Activated naive CD8-positive, alpha-beta T cell treated with anti-CD3 and anti-CD28 coated beads, Interleukin-2, amount 10 ng/mL, durations not matched to agents 7 days and 5 days (primary cell): Measurements from ENCODE around the gene NR6A1. TPM values are rescaled to one million over a fixed set of nuclear protein-coding genes. Genes with fewer than 3 reads are reported as not detected.

Experiments used
- ATAC-seq: fragments of 150-1000 bp; cut with Tn5 transposase; one replicate; pipeline ENCODE4 v1.10.0; 2021; ENCODE audit warnings: low read depth, moderate library complexity
- POLR2A ChIA-PET: fragments of 350-600 bp; sonication (Branson Sonifier 250); formaldehyde crosslinking; loops from one replicate; lab custom pipeline; 2021; ENCODE audit warnings: antibody characterized with exemption; lab: Charles Lee
- DNase-seq: peaks from one replicate; pipeline ENCODE4 v3.0.0; 2021
- H3K27ac Mint-ChIP-seq: one replicate; pipeline ENCODE4 v1.8.0; 2022; ENCODE audit warnings: mild to moderate bottlenecking, mixed read lengths
- H3K27me3 Mint-ChIP-seq: one replicate; pipeline ENCODE4 v1.8.0; 2022; ENCODE audit warnings: mild to moderate bottlenecking, moderate library complexity, mixed read lengths
- H3K36me3 Mint-ChIP-seq: one replicate; pipeline ENCODE4 v1.8.0; 2021; ENCODE audit warnings: mild to moderate bottlenecking, mixed read lengths
- H3K4me1 Mint-ChIP-seq: one replicate; pipeline ENCODE4 v1.8.0; 2021; ENCODE audit warnings: mixed read lengths
- H3K4me3 Mint-ChIP-seq: one replicate; pipeline ENCODE4 v1.8.0; 2022; ENCODE audit warnings: mild to moderate bottlenecking, moderate library complexity, mixed read lengths
- H3K9me3 Mint-ChIP-seq: one replicate; pipeline ENCODE4 v1.8.0; 2021; ENCODE audit warnings: mixed read lengths
- total RNA-seq, 2 experiments: library from RNA; stranded (reverse); gene quantifications; one replicate each; pipeline ENCODE4 v1.2.3, GENCODE V29; 2021

The NR6A1 gene
- total RNA-seq, 2 experiments from 2014 or later, result 0.06 to 0.11 TPM

DNA sequence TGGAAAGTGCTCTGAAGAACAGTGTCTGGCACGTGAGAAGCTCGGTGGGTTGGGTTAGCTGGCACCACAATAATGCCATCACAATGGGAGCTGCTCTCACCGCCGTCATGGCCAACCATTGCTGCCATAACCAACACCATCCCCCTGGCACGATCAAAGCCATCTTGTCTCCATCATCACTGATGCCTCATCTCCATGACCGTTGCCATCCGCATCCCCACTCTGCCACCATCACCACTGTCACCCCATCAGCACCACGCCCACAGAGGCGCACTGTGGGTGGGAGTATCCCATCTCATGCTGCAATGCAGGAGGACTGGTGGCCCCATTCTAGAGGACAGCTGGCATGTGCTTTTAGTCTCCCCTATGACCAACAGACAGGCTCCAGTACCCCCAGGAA, 287.6 kb downstream of the NR6A1 start:
- Mint-ChIP-seq H3K27ac (no peak overlapping the region), H3K4me3 (no peak overlapping the region), H3K4me1 (no peaks in the 10 kb centered on the region), H3K36me3 (no peaks in the 10 kb centered on the region), H3K27me3 (peaks cover 6% of the 10 kb centered on the region), H3K9me3 (no peaks in the 10 kb centered on the region)
- DNase-seq (no peak), ATAC-seq (no peak)
- POLR2A ChIA-PET, result no interaction called here

DNA sequence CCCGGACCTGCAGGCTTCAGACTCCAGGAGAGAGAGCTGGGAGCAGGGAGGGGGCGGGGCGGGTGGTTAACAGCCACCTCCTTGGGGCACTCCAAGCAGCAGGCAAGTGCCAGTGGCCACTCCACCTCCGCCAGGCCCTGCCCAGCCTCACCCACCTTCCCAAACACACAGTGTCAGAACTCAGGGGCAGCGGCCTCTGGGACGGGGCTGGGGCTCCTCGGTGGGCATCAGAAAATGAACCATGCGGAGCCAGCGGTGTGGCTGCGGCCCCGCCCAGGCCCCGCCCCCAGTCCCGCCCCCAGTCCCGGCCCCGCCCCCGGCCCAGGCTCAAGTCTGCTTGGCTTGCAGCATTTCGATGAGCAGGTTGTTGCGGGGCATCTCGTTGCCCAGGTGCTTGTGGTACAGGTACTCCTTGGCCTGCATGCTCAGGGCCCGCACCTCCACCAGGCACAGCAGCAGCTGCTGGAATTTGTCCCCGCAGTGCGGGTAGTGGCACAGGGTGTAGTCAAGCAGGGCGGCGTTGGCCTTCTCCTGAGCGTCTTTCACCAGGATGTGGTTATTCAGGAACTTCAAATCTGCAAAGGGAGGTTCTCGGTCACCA, 288.6 kb downstream of the NR6A1 start:
- DNase-seq (no peak), ATAC-seq (no peak)
- Mint-ChIP-seq H3K36me3 (no peaks in the 10 kb centered on the region), H3K4me3 (no peak overlapping the region), H3K9me3 (no peaks in the 10 kb centered on the region), H3K27me3 (peaks cover 11% of the 10 kb centered on the region), H3K4me1 (no peaks in the 10 kb centered on the region), H3K27ac (no peak overlapping the region)
- POLR2A ChIA-PET, result no interaction called here

DNA sequence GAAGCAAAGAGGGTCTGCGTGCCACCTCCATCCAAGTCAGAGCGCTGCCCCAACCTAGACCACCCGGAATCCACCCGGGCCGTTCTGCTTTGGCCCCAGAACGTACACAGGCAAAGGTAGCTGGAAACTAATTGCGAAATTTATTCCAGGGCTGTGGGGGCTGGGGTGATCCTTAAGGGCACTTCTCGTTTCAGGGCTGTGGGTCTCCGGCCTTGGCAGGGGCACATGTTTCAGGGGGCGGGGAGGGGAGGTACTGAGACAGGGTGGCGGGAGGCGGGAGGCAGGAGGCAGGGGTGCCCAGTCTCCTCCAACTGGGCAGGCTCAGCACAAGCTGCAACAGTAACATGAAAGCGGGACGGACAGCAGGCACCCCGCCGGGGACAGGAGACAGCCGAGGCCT, 290.0 kb downstream of the NR6A1 start:
- Mint-ChIP-seq H3K36me3 (no peaks in the 10 kb centered on the region), H3K4me3 (no peak overlapping the region), H3K9me3 (no peaks in the 10 kb centered on the region), H3K27ac (no peak overlapping the region), H3K27me3 (peaks cover 16% of the 10 kb centered on the region), H3K4me1 (no peaks in the 10 kb centered on the region)
- POLR2A ChIA-PET, result no interaction called here
- ATAC-seq, result no peak
- no peak for DNase-seq

DNA sequence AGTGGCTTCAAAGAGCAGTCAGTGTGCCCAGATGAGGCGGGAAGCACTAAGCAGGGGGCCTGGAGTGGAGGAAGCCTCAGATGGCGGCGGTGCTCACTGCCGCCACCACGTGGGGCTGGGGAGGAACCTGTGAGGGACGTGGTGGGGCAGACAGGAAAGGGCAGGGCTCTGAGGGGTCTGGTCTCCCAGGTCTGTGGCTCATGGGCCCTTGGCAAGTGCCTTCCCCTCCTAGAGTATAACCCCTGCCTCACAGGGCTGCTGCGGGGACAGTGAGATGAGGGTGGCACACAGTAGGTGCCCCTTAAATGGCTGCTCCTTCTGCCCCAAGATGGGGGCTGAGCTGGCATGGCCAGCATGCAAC, 290.5 kb downstream of the NR6A1 start:
- ATAC-seq, result no peak
- POLR2A ChIA-PET, result no interaction called here
- H3K27me3 Mint-ChIP-seq, result peaks cover 16% of the 10 kb centered on the region
- no peak overlapping the region for H3K27ac Mint-ChIP-seq
- no peaks in the 10 kb centered on the region for H3K9me3 Mint-ChIP-seq
- no peak for DNase-seq
- no peak overlapping the region for H3K4me3 Mint-ChIP-seq
- no peaks in the 10 kb centered on the region for H3K4me1 Mint-ChIP-seq
- no peaks in the 10 kb centered on the region for H3K36me3 Mint-ChIP-seq

DNA sequence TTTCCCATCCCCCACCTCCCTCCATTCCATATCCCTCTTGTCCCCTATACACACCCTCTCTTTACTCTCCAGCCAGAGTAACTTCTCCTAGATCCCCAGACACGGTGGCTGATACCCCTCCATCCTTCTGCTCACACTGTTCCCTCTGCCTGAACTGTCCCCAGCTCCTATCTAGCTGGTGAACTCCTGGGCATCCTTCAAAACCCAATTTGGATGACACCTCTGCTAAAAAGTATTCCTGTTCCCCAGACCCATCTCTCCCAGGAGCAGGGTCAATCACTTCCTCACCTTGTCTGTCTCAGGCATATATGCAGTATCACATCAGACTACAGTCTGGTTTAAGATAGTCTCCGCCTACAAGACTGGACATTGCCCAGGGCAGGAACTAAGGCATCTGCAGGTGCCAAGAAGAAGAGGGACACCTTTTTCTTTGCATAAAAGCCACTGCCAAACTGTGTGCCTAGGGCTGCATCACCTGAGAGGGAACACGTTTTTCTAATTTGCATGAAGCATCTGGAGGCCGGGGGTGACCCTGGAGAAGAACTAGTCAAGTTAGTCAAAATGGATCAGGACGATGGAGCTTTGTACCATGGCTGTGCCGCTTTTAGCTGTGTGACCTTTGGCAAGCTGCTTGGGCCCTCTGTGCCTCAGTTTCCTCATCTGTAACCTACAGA, 291.0 kb downstream of the NR6A1 start:
- POLR2A ChIA-PET, result no interaction called here
- no peaks in the 10 kb centered on the region for H3K9me3 Mint-ChIP-seq
- ATAC-seq, result no peak

DNA sequence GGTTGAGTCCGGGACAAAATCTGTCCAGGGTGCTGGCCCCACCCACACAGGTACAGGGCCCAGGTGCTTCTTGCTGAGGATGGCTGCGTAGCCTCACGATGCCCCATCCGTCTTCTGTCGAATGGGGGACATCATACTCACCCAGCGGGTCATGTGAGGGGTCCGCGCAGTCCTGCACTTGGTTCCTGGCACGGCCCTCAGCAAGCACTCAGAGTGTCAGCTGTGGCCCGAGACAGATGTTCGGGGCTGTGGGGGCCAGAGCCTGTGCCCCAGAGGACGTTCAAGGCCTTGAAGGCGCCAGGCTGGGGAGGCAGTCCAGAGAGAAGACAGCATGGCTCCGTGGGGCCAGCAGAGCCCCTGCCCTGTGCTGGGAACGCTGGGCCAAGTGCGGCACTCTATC, 291.7 kb downstream of the NR6A1 start:
- Mint-ChIP-seq H3K27me3 (peaks cover 16% of the 10 kb centered on the region), H3K27ac (no peak overlapping the region), H3K4me1 (no peaks in the 10 kb centered on the region), H3K36me3 (no peaks in the 10 kb centered on the region), H3K4me3 (no peak overlapping the region), H3K9me3 (no peaks in the 10 kb centered on the region)
- ATAC-seq (no peak), DNase-seq (no peak)
- POLR2A ChIA-PET, result no interaction called here

More for the DNA sequence above, 291.0 kb downstream of the NR6A1 start:
- Mint-ChIP-seq H3K27me3 (peaks cover 16% of the 10 kb centered on the region), H3K27ac (no peak overlapping the region), H3K36me3 (no peaks in the 10 kb centered on the region), H3K4me3 (no peak overlapping the region), H3K4me1 (no peaks in the 10 kb centered on the region)
- no peak for DNase-seq

DNA sequence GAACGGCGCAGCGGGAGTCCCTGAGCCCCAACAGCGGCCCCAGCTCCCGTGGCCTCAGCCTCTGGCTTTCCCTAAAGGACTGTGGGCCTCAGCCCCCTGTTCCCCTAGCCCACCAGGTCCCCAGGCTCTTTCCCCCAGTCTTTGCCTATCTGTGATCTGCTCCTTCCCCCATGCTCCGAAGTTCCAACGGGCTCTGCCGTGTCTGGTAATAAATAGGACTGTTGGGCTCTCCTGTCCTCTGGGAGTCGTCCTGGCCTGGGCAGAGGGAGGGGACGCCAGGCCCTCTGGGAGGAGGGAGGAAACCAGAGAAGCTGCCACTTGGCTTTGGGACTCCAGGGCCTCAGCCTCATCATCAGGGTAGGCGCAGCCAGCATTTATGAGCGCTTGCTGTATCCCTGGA, 292.8 kb downstream of the NR6A1 start:
- ATAC-seq, result no peak
- no peak overlapping the region for H3K4me3 Mint-ChIP-seq
- no peak for DNase-seq
- H3K4me1 Mint-ChIP-seq, result no peaks in the 10 kb centered on the region
- H3K27me3 Mint-ChIP-seq, result peaks cover 16% of the 10 kb centered on the region
- H3K27ac Mint-ChIP-seq, result no peak overlapping the region
- POLR2A ChIA-PET, result no interaction called here
- no peaks in the 10 kb centered on the region for H3K36me3 Mint-ChIP-seq
- H3K9me3 Mint-ChIP-seq, result no peaks in the 10 kb centered on the region

DNA sequence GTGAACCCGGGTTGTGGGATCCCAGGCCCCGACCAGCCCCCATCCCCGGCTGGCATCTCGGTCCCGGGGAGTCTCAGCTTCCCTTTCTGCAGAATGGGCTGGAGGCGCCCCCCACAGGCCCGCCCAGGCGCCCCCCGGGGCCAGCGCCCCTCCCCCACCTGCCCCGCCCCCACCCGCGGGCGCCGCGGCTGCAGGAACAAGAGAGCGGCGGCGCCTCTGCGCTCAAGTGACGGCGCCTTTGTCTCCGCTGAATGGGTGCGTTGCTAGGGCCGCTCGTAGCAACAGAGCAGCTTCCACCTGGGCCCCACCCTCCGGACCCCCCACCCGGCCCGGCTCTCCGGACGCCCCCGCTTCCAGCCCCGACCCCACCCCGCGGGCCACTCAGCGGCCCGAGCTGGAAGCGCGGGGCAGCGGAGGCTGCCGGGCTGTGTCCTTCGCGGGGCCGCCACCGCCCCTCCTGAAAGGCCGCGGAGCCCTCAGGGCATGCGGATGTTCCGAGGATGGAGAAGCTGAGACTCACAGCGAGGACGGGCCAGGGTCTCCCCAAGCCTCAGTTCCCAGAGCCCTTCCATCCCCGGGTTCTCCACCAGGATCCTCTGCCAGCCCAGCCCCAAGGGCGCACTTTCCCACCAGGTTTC, 293.3 kb downstream of the NR6A1 start:
- Mint-ChIP-seq H3K27me3 (peaks cover 14% of the 10 kb centered on the region), H3K27ac (no peak overlapping the region), H3K4me3 (no peak overlapping the region), H3K4me1 (no peaks in the 10 kb centered on the region), H3K36me3 (no peaks in the 10 kb centered on the region), H3K9me3 (no peaks in the 10 kb centered on the region)
- POLR2A ChIA-PET, result no interaction called here
- ATAC-seq (no peak), DNase-seq (no peak)

DNA sequence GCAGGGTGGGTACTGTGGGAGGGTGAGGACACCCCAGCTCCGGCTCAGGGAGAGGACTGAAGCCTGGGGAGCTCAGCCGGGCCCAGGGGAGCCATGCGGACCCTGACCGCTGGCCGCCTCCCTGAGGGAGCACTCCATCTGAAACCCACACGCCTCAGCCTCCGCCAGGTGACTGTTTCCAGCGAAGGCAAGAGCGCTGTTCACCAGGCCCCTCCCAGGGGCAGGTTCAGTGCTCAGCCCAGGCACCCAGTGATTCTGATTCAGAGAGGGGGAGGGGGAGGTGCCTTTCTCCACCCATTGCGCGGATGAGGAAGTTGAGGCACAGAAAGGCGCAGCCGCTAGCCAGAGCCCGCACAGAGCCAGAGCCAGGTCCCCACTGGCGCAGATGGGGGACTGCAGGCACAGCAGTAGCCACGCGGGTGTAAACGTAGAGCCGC, 293.9 kb downstream of the NR6A1 start:
- peaks cover 14% of the 10 kb centered on the region for H3K27me3 Mint-ChIP-seq
- POLR2A ChIA-PET, result no interaction called here
- ATAC-seq, result no peak

DNA sequence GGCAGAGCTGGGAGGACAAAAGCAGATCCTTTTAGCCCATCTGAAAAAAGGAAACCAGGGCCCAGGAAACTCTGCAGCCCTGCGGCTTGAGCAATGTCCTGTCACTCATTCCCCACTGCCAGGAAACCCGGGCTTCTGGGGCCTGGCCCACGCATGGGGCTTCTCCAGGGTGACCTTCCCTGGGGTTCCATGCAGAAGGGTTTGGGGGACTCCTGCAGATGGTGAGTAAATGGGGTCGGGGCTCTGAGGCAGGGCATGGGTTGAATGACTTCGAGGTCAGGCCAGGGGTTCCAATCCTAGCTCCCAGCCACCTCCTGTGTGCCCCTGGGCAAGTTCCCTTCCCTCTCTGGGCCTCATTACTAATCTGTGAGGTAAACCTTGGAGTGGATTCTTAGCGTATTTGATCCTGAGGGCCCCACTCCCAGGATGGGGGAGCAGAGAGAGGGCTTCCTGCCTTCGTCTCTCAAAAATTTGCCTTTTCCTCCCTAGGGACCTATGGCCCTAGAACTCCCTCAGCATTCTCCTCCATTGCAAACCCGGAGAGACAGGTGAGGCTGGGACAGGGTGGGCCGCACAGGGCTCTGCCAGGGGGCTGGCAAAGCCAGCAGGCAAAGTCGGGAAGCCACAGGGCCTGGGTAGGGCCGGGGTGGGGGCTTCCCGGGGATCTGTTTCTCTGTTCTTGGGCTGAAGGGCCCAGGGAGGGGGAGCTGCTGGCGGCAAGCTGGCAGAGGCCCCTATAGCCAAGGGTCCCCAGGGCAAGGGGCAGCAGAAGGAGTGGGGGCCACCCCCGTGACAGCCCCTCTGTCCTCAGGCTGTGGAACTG, 295.0 kb downstream of the NR6A1 start:
- H3K27me3 Mint-ChIP-seq, result peaks cover 14% of the 10 kb centered on the region
- H3K4me3 Mint-ChIP-seq, result no peak overlapping the region
- no peak overlapping the region for H3K27ac Mint-ChIP-seq
- H3K36me3 Mint-ChIP-seq, result no peaks in the 10 kb centered on the region
- ATAC-seq, result no peak
- H3K4me1 Mint-ChIP-seq, result no peaks in the 10 kb centered on the region
- POLR2A ChIA-PET, result no interaction called here
- DNase-seq, result no peak
- no peaks in the 10 kb centered on the region for H3K9me3 Mint-ChIP-seq

More for the DNA sequence above, 293.9 kb downstream of the NR6A1 start:
- Mint-ChIP-seq H3K4me3 (no peak overlapping the region), H3K27ac (no peak overlapping the region), H3K9me3 (no peaks in the 10 kb centered on the region), H3K4me1 (no peaks in the 10 kb centered on the region), H3K36me3 (no peaks in the 10 kb centered on the region)
- DNase-seq, result no peak

DNA sequence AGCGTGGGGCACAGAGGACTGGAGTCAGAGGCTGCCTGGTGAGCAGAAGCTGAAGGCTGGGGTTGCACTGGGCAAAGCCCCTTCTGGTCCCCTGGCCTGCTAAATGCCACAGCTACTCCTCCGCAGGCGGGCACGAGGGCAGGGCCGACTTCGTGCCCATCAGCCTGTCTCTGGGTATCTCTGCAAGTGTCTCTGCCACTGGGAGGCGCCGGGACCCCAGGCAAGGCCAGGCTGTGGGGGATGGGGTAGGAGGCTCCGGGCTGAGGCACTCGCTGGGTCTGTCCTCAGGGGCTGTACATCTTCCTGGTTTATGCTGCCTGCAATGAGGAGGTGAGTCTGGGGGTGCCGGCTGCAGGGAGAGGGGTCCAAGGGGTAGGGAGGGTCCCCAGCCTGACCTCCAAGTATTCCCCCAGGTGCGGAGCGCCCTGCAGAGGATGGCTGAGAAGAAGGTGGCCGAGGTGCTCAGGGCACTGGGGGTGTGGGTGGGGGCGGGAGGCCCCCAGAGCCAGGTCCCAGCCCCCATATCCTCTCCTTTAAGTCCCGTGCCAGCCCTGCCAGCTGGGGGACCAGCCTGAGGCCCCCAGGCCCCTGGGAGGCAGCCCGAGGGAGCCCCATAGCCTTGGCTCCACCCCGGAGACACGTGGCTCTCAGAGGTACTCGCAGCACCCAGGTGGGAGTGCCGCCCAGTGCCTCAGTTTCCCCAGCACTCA, 295.8 kb downstream of the NR6A1 start:
- Mint-ChIP-seq H3K9me3 (no peaks in the 10 kb centered on the region), H3K27ac (no peak overlapping the region), H3K27me3 (peaks cover 14% of the 10 kb centered on the region), H3K4me3 (no peak overlapping the region), H3K36me3 (no peaks in the 10 kb centered on the region), H3K4me1 (no peaks in the 10 kb centered on the region)
- ATAC-seq (no peak), DNase-seq (no peak)
- POLR2A ChIA-PET, result no interaction called here

DNA sequence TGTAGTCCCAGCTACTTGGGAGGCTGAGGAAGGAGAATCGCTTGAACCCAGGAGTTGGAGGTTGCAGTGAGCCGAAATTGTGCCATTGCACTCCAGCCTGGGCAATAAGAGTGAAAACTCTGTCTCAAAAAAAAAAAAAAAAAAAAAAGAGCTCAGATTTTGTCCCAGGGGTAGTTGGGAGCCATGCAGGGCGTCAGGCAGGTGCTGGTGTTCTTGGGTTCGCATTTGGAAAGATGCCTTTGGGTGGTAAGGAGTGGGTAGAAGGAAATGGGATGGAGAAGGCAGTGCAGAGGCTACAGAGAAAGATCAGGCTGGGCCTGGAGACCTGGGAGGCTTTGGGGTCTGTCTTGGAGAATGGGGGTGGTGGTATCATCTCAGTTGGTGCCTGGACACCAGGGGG, 297.0 kb downstream of the NR6A1 start:
- Mint-ChIP-seq H3K4me1 (no peaks in the 10 kb centered on the region), H3K27ac (no peak overlapping the region), H3K4me3 (no peak overlapping the region), H3K9me3 (no peaks in the 10 kb centered on the region), H3K36me3 (no peaks in the 10 kb centered on the region), H3K27me3 (peaks cover 10% of the 10 kb centered on the region)
- ATAC-seq (no peak), DNase-seq (no peak)
- POLR2A ChIA-PET, result no interaction called here

DNA sequence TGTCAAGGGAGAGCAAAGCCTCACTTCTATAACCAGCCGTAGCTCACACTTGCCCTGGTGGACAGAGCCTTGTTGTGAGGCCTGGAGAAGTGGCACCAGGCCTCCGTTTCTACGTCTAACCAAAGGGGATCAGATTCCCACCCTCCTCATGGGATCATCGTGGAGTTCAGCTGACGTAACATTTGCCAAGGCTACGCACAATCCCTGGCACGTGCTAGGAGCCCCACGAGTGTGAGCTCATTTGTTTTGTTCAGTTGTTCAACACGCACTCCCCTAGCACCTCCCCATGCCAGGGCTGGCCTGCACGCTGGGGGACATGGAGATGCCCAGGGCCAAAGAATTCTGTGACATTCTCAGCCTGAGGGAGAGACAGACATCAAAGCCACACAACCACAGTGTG, 297.8 kb downstream of the NR6A1 start:
- ATAC-seq, result no peak
- POLR2A ChIA-PET, result no interaction called here
- no peak for DNase-seq
- no peaks in the 10 kb centered on the region for H3K36me3 Mint-ChIP-seq
- no peak overlapping the region for H3K27ac Mint-ChIP-seq
- H3K4me1 Mint-ChIP-seq, result no peaks in the 10 kb centered on the region
- H3K4me3 Mint-ChIP-seq, result no peak overlapping the region
- H3K27me3 Mint-ChIP-seq, result peaks cover 8% of the 10 kb centered on the region
- no peaks in the 10 kb centered on the region for H3K9me3 Mint-ChIP-seq
